Gastrocnemius medialis (tissue), 4 donors: ENCODE measurements around the gene NAV1.

ENCODE experiments used
- POLR2A ChIP-seq, 2 donors: fragments of 450-650 bp; IDR thresholded peaks; one replicate each; pipeline ENCODE4 v1.6.1; 2017; ENCODE audit warnings: antibody characterized with exemption in 2 of 2, mild to moderate bottlenecking in 2 of 2, moderate library complexity in 2 of 2
- TF ChIP-seq, protein P1 (sequence below), 5 experiments: fragments of 450-650 bp in 3 of 5; fragments of 200-600 bp in 2 of 5; sonication (generic) in 2 of 5; IDR thresholded peaks in 4 of 5; conservative IDR thresholded peaks in 1 of 5; 1 replicate in 4 of 5; 2 replicates in 1 of 5; pipeline ENCODE4 v1.5.1; 2016 to 2019; ENCODE audit warnings: antibody characterized with exemption in 5 of 5, mild to moderate bottlenecking in 3 of 5, moderate library complexity in 3 of 5

DNA sequence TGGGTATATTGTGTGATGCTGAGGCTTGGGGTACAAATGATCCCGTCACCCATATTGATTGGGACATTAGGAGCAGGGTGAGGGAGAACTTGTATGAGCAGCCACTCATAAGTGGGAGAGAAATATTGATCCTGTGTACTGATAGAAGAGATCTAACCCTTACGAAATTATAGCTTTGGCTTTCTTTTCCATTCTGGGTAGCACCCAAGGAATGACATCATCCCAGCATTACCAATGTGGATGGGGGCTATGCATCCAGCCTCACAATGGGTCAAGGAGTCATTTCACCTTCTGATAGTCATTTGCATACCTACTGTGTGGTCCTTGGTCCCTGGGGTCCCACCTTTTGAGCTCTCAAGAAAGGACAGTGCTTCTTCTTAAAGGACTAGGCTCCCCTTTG, 1.9 kb upstream of the NAV1 start:
- no peak for TF ChIP-seq POLR2A (IDR thresholded peaks at IDR 0.05)
- TF ChIP-seq, protein P1, sequence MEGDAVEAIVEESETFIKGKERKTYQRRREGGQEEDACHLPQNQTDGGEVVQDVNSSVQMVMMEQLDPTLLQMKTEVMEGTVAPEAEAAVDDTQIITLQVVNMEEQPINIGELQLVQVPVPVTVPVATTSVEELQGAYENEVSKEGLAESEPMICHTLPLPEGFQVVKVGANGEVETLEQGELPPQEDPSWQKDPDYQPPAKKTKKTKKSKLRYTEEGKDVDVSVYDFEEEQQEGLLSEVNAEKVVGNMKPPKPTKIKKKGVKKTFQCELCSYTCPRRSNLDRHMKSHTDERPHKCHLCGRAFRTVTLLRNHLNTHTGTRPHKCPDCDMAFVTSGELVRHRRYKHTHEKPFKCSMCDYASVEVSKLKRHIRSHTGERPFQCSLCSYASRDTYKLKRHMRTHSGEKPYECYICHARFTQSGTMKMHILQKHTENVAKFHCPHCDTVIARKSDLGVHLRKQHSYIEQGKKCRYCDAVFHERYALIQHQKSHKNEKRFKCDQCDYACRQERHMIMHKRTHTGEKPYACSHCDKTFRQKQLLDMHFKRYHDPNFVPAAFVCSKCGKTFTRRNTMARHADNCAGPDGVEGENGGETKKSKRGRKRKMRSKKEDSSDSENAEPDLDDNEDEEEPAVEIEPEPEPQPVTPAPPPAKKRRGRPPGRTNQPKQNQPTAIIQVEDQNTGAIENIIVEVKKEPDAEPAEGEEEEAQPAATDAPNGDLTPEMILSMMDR (IDR thresholded peaks at IDR 0.05 in 4 of 5, conservative IDR thresholded peaks at IDR 0.05 in 1 of 5) = no peak
